Measurements from ENCODE around the gene UGT1A5. TPM values are rescaled to one million over a fixed set of nuclear protein-coding genes. Genes with fewer than 3 reads are reported as not detected.

Gene UGT1A5
- total and polyA plus RNA-seq, 10 of the 15 experiments (the other 5 are each of a cell fraction or from before 2014, with no cell fraction given), result not detected

DNA sequence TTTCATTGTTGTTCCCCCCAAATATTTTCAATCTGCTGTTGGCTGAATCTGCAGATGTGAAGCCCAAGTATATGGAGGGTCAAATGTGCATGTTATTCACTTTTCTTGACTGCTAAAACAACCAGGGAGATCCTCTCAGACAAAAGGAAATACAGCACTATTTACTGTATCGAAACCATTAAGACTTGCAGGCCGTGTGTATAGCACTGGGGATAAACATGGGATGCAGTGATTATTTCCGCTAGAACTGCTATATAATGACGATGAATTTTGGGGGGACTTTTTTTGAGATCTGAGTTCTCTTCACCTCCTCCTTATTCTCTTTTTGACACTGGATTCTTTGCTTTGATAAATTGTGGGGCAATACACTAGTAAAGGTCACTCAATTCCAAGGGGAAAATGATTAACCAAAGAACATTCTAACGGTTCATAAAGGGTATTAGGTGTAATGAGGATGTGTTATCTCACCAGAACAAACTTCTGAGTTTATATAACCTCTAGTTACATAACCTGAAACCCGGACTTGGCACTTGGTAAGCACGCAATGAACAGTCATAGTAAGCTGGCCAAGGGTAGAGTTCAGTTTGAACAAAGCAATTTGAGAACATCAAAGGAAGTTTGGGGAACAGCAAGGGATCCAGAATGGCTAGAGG, 43.8 kb downstream of the UGT1A5 start:
- ATAC-seq (no peak), DNase-seq (ENCODE audit: low read depth, low spot score) (no peak), FAIRE-seq (no peak)
- Histone ChIP-seq H3K4me1 (ENCODE audit: control insufficient read depth, insufficient read depth, low read length) (no peaks in the 10 kb centered on the region), H3K4me3 (no peak overlapping the region), H2AFZ (ENCODE audit: control insufficient read depth, low read depth, low read length) (no peak overlapping the region), H4K20me1 (ENCODE audit: control insufficient read depth, insufficient read depth) (no peaks in the 10 kb centered on the region), H3K27ac (ENCODE audit: control insufficient read depth, insufficient read depth) (no peak overlapping the region), H3K79me2 (ENCODE audit: control insufficient read depth, insufficient read depth, low read length) (no peaks in the 10 kb centered on the region), H3K9me3 (replicated peaks; ENCODE audit: control insufficient read depth, insufficient read depth, low read length) (no peaks in the 10 kb centered on the region; the same call in 1 of the 3 replicates), H3K9ac (ENCODE audit: control insufficient read depth, insufficient read depth, low read length) (no peak overlapping the region), H3K4me2 (ENCODE audit: control insufficient read depth, insufficient read depth) (no peak overlapping the region), H3K27me3 (replicated peaks in 1 of 2; ENCODE audit: control insufficient read depth in 2 of 2, insufficient read depth in 2 of 2, low read length in 1 of 2) (no peaks in the 10 kb centered on the region), H3K36me3 (ENCODE audit: control insufficient read depth in 2 of 2, insufficient read depth in 2 of 2, low read length in 1 of 2) (no peaks in the 10 kb centered on the region)
- WGBS (ENCODE audit: insufficient coverage, insufficient replicate concordance, low lambda C conversion rate, missing lambda C conversion rate), result 23% methylated on average over 7 of the region's 7 CpGs
- TF ChIP-seq SMARCA5 (IDR thresholded peaks at IDR 0.05) (no peak), SPI1 (IDR thresholded peaks at IDR 0.05; ENCODE audit: borderline replicate concordance, insufficient read depth, low read depth, low read length) (no peak), KAT2A (conservative IDR thresholded peaks at IDR 0.05; ENCODE audit: control insufficient read depth, low read depth, low read length) (no peak), MTA2 (IDR thresholded peaks at IDR 0.05; ENCODE audit: low read depth) (no peak), CBX3 (IDR thresholded peaks at IDR 0.05; ENCODE audit: borderline replicate concordance, low read depth) (no peak), RBBP5 (conservative IDR thresholded peaks at IDR 0.05) (no peak), NR2C1 (IDR thresholded peaks at IDR 0.05) (no peak), KLF5 (IDR thresholded peaks at IDR 0.05; ENCODE audit: partially characterized antibody) (no peak)
- TF ChIP-seq, protein P1, sequence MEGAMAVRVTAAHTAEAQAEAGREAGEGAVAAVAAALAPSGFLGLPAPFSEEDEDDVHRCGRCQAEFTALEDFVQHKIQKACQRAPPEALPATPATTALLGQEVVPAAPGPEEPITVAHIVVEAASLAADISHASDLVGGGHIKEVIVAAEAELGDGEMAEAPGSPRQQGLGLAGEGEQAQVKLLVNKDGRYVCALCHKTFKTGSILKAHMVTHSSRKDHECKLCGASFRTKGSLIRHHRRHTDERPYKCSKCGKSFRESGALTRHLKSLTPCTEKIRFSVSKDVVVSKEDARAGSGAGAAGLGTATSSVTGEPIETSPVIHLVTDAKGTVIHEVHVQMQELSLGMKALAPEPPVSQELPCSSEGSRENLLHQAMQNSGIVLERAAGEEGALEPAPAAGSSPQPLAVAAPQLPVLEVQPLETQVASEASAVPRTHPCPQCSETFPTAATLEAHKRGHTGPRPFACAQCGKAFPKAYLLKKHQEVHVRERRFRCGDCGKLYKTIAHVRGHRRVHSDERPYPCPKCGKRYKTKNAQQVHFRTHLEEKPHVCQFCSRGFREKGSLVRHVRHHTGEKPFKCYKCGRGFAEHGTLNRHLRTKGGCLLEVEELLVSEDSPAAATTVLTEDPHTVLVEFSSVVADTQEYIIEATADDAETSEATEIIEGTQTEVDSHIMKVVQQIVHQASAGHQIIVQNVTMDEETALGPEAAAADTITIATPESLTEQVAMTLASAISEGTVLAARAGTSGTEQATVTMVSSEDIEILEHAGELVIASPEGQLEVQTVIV (IDR thresholded peaks at IDR 0.05; ENCODE audit: borderline replicate concordance, partially characterized antibody), result no peak
- ChIA-PET CTCF (no interaction called here), POLR2A (no interaction called here), SMC1A (ENCODE audit: uncharacterized antibody, unreplicated experiment) (no interaction called here), RAD21 (ENCODE audit: unreplicated experiment) (no interaction called here)
- in situ Hi-C loops (cut with MboI) (no loop called here), intact Hi-C loops (cut with micrococcal nuclease; ENCODE audit: unreplicated experiment) (no loop called here)
- no TSS peak for BruUV-seq (replicated peaks)

Data from GM12878 (cell line).